Left colon (tissue), 2 donors: ENCODE measurements around the gene APAF1. TPM values are rescaled to one million over a fixed set of nuclear protein-coding genes. Genes with fewer than 3 reads are reported as not detected.
"Not testable (repeated sequence)": the region's sequence is repeated elsewhere in the genome, so short reads cannot be mapped to it uniquely, and the experiment has no call there.

Experiments
- ATAC-seq: fragments of 200-7000 bp; cut with Tn5 transposase; one replicate; pipeline ENCODE4 v1.9.1; 2020; ENCODE audit warnings: mild to moderate bottlenecking, moderate library complexity
- DNase-seq, 2 donors: peaks; one replicate each; pipeline ENCODE4 v3.0.0-alpha.2; 2020
- intact Hi-C, 2 donors: fragments of 100-400 bp; cut with DNase I in 1 of 2; cut with micrococcal nuclease in 1 of 2; formaldehyde crosslinking; loops; one replicate each; pipeline versions ENCODE4 v1.11.2 to v1.14.0; 2022; cut with DNase I, micrococcal nuclease
- long read RNA-seq: library from polyadenylated mRNA; unstranded; transcript quantifications from one replicate; pipeline ENCODE4 v2.0.0, GENCODE V29; 2021
- total RNA-seq, 2 donors: library from RNA; stranded (reverse); fragmentation: NEBNext Ultra II Directional; extraction: Animal tissue kit (Norgen Biotek cat#: 25700); gene quantifications; one replicate each; pipeline ENCODE4 v1.2.1, GENCODE V29; 2021
- donor health status: DM: no; HTN: no; CAD: no.
- donor health status: DM: yes; HTN: yes; CAD: no.

Gene APAF1, protein sequence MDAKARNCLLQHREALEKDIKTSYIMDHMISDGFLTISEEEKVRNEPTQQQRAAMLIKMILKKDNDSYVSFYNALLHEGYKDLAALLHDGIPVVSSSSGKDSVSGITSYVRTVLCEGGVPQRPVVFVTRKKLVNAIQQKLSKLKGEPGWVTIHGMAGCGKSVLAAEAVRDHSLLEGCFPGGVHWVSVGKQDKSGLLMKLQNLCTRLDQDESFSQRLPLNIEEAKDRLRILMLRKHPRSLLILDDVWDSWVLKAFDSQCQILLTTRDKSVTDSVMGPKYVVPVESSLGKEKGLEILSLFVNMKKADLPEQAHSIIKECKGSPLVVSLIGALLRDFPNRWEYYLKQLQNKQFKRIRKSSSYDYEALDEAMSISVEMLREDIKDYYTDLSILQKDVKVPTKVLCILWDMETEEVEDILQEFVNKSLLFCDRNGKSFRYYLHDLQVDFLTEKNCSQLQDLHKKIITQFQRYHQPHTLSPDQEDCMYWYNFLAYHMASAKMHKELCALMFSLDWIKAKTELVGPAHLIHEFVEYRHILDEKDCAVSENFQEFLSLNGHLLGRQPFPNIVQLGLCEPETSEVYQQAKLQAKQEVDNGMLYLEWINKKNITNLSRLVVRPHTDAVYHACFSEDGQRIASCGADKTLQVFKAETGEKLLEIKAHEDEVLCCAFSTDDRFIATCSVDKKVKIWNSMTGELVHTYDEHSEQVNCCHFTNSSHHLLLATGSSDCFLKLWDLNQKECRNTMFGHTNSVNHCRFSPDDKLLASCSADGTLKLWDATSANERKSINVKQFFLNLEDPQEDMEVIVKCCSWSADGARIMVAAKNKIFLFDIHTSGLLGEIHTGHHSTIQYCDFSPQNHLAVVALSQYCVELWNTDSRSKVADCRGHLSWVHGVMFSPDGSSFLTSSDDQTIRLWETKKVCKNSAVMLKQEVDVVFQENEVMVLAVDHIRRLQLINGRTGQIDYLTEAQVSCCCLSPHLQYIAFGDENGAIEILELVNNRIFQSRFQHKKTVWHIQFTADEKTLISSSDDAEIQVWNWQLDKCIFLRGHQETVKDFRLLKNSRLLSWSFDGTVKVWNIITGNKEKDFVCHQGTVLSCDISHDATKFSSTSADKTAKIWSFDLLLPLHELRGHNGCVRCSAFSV (N-terminal part only)
- total RNA-seq: 10 to 100 TPM; 34.8 to 38.9 TPM
- long read RNA-seq, full-length matches to known transcripts: 1 of 22 reads
- long read RNA-seq, partial matches to known transcripts: 17 of 22 reads
- long read RNA-seq, other reads (novel, unspliced or antisense): 4 of 22 reads

DNA sequence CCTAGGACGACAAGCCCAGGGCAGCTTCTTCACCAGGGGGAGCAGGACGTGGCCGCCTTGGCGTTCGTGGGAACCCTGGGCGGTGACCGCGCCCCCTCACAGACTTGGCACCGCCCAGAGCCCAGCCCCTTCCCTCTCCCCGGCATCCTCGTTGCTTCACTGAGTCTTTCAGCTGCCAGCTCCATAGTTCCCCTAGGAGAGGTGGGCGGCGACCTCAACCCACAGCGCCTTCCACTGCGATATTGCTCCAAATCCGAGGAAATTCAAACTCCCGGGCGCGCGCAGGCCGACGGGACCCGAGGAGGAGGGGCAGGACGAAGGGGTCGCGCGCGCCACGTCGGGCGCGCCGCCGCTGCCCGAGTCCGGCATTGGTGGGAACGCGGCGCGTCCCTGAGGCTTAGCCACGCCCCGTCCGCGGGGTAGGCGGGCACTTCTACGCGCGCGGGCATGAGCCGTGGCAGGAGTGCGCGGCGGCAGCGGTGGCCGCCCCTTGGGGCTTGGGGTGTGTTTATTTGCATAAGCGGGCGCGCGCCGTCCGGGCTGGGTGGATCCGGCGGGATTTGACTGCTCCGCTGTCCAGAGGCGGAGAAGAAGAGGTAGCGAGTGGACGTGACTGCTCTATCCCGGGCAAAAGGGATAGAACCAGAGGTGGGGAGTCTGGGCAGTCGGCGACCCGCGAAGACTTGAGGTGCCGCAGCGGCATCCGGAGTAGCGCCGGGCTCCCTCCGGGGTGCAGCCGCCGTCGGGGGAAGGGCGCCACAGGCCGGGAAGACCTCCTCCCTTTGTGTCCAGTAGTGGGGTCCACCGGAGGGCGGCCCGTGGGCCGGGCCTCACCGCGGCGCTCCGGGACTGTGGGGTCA, at the start of gene APAF1, which contains the start of gene IKBIP:
APAF1 (plus strand) TSS at position 579 of the 860 bp plus-strand sequence. CDS start 3,070 bp downstream, outside the sequence.
IKBIP (minus strand) TSS at position 77 of the 860 bp plus-strand sequence. CDS start 87 bp downstream, outside the sequence.
- DNase-seq: peak; percentile 97 to 99
- intact Hi-C loops: loop anchor here in 1 of 2 donors (10.0 kb wide), 1 partner anchor 50 kb away; the partner anchor contains the start of gene SLC25A3
- peak; percentile 96 for ATAC-seq

DNA sequence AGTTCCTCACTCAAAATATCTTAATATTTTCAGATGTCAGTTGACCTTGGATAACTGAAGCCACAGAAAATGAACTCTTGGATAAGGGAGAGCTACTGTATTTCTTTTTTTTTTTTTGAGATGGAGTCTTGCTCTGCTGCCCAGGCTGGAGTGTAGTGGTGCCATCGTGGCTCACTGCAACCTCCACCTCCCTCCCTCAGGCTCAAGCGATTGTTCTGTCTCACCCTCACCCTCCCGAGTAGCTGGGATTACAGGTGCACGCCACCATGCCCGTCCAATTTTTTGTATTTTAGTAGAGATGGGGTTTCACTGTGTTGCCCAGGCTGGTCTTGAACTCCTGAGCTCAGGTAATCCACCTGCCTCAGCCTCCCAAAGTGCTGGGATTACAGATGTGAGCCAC, 47.8 kb upstream of the APAF1 start:
- not testable (repeated sequence) for ATAC-seq, DNase-seq
- intact Hi-C loops: loop anchor here in 1 of 2 donors (10.0 kb wide), 1 partner anchor 47 kb away; the partner anchor contains the start of genes APAF1 and IKBIP

DNA sequence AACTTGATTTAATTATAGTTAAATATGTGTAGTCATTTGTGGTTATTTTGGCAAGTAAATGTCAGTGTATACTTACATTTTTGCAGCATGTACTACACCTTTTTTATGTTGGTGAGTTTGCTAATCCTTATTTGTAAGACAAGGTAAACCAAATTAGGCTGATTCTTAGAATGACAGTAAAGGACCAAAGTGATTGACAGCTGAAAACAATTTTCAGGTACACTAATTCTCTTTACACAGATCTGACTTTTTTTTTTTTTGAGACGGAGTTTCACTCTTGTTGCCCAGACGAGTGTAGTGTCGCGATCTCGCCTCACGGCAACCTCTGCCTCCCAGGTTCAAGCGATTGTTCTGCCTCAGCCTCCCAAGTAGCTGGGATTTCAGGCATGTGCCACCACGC, 43.2 kb upstream of the APAF1 start:
- no peak for DNase-seq
- ATAC-seq: no peak
- intact Hi-C loops: no loop called here

DNA sequence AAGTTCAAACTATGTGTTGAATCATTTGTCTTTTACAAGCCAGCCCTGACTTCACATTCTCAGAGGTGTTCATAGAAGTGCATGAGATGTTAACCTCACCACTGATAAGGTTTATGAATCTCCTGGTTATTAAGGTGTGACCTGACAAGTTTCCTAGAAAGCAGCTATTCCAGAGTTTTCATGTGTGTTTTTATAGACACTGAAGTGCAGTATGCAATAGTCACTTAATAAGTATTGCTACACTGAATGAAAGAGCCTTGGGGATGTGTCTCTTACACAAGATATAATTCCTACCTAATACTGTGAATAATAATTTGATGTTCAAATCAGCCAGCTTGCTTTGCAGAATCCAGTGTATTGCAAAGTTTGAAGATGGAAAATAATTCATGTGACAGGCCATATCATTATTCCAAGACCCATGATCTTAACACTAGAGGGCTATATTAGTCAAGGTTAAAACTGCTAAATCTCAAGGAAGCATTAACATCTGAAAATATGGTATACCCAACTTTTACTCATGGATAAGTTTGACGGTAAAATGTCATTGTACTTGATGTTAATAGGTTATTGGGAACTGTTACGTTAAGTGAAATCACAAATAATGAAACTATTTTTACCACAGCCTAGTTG, 38.6 kb upstream of the APAF1 start:
- intact Hi-C loops: no loop called here
- ATAC-seq (no peak), DNase-seq (no peak)

DNA sequence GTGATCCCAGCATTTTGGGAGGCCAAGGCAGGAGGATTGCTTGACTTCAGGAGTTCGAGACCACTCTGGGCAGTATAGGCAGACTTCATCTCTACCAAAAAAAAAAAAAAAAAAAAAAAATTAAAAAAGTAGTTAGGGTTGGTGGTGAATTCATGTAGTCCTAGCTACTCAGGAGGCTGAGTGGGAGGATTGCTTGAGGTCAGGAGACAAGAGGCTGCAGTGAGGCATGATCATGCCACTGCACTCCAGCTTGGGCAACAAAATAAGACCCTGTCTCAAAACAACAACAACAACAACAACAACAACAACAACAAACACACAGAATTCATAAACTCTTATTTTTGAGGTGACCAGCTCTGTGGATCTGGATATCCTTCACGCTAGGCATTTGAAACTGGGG, 34.5 kb upstream of the APAF1 start:
- ATAC-seq (no peak), DNase-seq (no peak)
- intact Hi-C loops: no loop called here

DNA sequence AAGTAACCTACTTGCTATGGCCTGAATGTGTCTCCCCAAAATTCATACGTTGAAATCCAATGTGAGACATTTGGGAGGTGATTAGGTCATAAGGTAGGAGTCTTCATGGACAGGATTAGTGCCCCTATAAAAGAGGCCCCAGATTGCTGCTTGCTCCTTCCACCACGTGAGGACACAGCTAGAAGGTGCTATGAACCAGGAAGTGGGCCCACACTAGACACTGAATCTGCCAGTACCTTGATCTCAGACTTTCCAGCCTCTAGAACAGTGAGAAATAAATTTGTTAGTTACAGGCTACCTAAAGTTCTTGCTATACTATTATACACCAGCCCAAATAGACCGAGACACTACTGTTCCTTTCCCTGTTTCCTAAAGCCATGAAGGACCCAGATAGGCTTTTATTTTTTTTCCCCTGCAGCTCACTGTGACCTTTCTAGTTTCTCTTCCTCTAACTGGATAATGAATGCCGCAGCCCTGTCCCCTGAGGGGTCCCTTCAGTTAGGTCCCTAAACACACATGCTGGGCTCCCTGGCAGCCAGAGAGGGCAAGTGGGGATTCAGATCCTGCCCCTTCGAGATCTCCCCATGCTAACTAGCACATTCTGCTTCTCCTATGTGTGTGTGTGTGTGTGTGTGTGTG, 32.3 kb upstream of the APAF1 start:
- DNase-seq: no peak
- intact Hi-C loops: no loop called here
- peak; percentile 40 for ATAC-seq

DNA sequence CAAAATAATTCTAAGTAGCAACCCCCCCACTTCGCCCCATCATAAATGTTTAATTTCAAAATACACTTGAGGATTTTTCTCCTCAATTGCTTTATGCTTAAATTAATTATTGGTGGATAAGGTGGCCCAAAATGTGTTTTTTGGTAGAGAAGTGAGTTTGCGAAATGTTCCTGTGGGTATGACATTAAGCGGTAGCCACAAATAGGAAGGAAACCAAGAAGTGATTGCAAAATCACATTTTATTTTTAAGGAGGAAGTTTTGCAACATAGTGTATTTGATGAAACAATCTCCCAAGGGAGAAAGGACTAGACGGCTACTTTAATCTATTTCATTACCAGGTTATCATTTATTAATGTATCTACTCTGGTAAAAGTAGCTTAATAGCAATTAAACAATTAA, 26.1 kb upstream of the APAF1 start:
- ATAC-seq (no peak), DNase-seq (no peak)
- intact Hi-C loops: no loop called here

DNA sequence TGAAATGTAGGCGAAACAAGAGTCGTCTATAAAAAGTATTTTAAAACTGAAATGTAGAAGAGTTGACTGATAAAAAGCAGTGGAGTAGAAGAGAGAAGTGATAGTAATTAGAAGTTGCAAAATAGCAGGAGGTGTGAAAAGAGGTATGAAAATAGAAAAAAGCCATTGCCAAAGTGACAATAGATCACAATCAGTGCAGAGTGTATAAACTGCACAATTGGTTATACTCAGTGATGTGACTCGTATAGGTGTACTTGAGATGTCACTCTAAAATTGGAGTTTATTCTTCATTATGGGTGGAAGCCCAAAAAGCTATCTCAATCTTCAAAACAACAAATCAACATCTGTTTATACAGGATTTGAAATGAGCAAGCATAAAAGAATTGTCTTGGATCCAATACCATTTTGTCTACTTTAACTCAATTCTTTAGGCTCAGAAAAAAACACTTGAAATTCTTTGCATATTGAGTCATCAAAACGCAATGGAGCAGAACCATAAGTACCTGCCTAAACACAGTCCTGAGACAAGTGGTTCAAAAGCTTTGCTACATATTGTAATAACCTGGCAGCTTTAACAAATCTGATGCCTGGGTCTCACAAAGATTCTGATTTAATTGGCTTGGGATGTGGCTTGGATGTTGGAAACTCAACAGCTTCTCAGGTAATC, 9.3 kb upstream of the APAF1 start:
- ATAC-seq: no peak
- intact Hi-C loops: no loop called here

DNA sequence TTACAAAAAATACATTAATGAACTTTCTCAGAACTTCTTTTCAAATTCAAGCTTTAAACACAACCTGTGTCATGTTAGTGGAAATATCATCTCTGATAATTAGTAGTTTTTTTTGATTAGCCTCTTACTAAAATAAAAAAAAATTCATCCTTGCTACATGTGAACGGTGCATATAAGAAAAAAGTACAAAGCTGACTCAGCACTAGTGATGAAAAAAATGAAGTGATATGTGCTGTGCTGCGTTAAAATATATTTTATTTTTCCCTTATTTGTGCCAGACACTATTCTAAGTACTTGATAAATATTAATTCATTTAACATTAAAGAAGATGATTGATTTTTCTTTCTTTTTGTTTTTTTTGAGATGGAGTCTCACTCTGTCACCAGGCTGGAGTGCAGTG, 8.0 kb upstream of the APAF1 start:
- intact Hi-C loops: no loop called here
- ATAC-seq (no peak), DNase-seq (no peak)

More for the DNA sequence above, 9.3 kb upstream of the APAF1 start:
- DNase-seq: no peak

DNA sequence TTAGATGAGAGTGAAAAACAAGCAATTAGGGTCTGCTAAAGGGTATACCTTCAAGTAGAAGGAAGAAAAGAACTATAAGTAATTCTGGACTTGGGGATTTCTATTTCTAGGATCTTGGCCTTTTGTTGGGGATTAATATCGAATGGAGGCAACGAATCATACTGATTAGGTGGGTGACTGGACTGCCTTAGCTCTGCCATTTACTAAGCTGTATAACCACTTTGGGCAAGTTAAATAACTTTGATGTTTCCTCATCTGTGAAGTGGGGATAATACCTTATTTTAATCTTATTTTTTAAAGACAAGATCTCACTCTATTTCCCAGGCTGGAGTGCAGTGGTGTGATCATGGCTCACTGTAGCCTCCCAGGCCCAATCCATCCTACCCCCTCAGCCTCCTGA, 7.1 kb upstream of the APAF1 start:
- DNase-seq: no peak
- intact Hi-C loops: no loop called here
- ATAC-seq: no peak

DNA sequence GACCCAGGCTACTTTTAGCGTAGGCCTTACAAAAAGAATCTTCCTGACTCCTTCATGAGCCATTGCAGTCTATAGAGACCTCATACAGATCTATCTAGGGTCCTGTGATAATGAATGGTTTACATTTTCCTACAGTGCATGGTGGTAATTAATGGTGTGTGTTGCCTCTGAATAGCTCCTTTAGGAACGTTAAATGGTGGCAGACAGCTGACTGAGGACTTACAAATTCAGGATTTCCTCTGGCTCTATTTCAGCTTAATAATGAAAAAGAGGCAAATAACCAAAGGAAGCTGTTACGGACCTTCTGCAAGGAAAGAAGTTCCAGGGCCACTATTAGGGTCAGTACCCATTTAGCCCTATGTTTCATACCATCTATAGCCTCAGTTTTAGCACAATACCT, 5.6 kb upstream of the APAF1 start:
- DNase-seq (no peak), ATAC-seq (no peak)
- intact Hi-C loops: no loop called here

DNA sequence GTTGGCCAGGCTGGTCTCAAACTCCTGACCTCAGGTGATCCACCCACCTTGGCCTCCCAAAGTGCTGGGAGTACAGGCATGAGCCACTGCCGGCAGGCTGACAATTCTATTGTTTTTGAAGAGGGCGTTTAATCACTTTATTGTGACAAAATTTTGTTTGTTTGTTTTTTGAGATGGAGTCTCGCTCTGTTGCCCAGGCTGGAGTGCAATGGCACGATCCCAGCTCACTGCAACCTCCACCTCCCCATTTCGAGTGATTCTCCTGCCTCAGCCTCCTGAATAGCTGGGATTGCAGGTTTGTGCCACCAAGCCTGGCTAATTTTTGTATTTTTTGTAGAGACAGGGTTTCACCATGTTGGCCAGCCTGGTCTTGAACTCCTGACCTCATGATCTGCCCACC, 2.3 kb upstream of the APAF1 start:
- DNase-seq, ATAC-seq: not testable (repeated sequence)
- intact Hi-C loops: loop anchor here in 1 of 2 donors (10.0 kb wide), 1 partner anchor 48 kb away; the partner anchor contains the start of gene SLC25A3

DNA sequence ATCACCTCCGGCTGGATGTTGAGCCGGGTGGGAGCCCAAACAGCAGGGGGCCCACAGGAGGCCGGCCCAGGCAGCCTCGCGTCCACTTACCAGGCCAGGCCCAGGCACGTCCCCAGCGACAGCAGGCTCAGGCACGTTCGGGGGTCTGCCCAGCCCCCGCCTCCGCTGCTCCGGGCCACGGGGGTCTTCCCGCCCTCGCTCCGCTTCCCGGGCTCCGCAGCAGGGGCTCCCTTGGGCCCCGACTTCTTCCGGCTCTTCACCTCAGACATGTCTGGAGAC, 718 bp upstream of the APAF1 start:
- intact Hi-C loops: loop anchor here in 1 of 2 donors (10.0 kb wide), 1 partner anchor 50 kb away; the partner anchor contains the start of gene SLC25A3
- no peak for DNase-seq

DNA sequence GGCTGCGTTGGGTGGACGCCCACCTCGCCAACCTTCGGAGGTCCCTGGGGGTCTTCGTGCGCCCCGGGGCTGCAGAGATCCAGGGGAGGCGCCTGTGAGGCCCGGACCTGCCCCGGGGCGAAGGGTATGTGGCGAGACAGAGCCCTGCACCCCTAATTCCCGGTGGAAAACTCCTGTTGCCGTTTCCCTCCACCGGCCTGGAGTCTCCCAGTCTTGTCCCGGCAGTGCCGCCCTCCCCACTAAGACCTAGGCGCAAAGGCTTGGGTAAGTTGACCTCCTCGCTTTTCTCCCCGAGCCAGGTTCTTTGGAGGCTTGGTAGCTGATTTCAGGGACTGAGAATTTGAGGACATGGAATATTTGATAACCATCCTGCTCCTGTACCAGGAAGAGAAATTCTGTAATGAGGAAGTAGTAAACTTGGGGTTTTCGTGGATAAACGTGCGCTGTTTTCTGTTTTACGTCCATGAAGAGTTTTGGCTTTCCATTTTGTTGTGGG, 530 bp downstream of the APAF1 start:
- intact Hi-C loops: loop anchor here in 1 of 2 donors (10.0 kb wide), 1 partner anchor 51 kb away; the partner anchor contains the start of gene SLC25A3

More for the DNA sequence above, 718 bp upstream of the APAF1 start:
- no peak for ATAC-seq

DNA sequence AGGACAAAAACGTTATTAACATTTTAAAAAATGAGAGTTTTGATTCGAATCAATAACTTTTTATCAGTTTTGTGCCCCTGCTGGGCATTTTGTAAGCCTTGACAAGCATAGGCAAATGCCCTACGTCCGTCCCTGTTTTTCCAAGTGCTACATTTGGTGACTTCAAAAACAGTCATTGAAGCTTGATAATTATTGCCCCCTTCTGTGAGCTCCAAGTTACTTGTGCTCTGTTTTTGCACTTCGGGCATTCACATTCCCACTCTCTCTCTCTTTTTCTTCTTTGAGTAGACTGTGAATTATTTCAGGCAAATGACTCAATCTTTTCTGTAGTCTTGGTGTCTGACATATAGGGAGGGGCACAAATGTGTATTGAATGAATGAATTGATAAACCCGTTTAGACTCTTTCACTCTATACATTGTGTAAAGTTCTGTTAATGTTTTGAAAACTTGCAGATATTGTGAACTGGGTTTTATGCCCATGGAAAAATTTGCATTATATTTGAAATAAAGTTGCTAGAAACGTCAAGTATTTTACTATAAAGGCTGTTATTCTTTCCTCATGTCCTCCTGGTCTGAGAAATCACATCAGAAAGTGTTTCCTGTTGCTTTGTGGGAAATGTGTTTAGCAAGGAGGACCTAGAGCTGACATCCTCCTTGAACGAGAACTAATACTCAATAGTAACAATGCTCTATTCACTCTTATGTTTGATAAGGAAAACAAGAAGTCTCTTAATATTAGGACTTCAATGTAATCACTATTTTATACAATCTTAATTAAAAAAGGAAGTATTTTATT, 1.4 kb downstream of the APAF1 start:
- no peak for ATAC-seq
- DNase-seq: no peak
- intact Hi-C loops: loop anchor here in 1 of 2 donors (10.0 kb wide), 1 partner anchor 52 kb away; the partner anchor contains the start of gene SLC25A3

More for the DNA sequence above, 530 bp downstream of the APAF1 start:
- ATAC-seq: peak; percentile 34
- DNase-seq: peak in 1 of 2 donors; percentile 33
